ENCODE data around the gene NOL12.
A peak's percentile ranks its signal among the peaks of the same experiment; 100 is the strongest.

NOL12 gene

DNA sequence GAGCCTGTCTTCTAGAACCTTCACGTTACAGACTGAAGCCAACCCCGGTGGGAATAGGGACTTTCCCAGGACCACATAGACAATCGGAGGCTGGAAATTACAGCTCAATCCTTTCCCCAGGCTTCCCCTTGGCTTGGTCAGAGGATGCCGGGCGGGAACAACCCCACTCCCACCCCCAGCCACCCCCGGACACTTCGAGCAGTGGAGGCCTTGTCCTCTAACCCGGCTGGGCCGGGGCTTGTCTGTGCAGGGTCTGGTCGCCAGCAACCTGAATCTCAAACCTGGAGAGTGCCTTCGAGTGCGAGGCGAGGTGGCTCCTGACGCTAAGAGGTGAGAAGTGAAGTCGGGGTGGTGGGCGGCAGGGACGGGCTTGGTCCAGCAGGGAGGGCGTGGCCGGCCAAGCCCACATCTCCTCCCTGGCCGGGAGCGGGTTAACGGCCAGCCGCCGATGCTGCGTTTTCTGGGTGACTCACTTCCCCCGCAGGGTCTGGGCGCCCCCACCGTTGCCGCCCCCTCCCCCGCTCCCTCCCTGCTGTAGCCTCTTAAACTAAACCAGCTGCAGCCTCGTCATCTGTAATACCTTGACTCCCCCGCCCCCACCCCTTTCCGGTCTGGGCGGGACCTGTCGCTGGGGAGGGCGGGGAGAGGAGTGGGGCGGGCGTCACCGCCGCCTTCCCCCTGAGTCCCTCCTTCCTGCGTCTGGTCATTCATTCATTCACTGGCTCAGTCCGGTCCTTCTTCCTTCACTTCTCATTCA lies 9.2 kb upstream of the NOL12 start (continued):
- TF ChIP-seq ZNF239 (tag by site-specific recombination; IDR thresholded peaks at IDR 0.05), result no peak
- TF ChIP-seq, protein P1, sequence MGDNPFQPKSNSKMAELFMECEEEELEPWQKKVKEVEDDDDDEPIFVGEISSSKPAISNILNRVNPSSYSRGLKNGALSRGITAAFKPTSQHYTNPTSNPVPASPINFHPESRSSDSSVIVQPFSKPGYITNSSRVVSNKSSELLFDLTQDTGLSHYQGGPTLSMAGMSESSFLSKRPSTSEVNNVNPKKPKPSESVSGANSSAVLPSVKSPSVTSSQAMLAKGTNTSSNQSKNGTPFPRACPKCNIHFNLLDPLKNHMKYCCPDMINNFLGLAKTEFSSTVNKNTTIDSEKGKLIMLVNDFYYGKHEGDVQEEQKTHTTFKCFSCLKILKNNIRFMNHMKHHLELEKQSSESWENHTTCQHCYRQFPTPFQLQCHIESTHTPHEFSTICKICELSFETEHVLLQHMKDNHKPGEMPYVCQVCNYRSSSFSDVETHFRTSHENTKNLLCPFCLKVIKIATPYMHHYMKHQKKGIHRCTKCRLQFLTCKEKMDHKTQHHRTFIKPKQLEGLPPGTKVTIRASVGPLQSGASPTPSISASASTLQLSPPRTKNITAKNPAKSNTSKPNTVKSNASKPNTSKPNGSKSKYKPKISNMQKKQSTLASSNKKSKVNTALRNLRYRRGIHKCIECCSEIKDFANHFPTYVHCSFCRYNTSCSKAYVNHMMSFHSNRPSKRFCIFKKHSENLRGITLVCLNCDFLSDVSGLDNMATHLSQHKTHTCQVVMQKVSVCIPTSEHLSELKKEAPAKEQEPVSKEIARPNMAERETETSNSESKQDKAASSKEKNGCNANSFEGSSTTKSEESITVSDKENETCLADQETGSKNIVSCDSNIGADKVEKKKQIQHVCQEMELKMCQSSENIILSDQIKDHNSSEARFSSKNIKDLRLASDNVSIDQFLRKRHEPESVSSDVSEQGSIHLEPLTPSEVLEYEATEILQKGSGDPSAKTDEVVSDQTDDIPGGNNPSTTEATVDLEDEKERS (tag by site-specific recombination; IDR thresholded peaks at IDR 0.05), result no peak
- no peak for TF ChIP-seq ZNF404 (tag by site-specific recombination; IDR thresholded peaks at IDR 0.05)
- TF ChIP-seq BCL11B (tag by site-specific recombination; IDR thresholded peaks at IDR 0.05; ENCODE audit: low read depth), result no peak; the same call in none of the 2 replicates
- TF ChIP-seq, protein P2, sequence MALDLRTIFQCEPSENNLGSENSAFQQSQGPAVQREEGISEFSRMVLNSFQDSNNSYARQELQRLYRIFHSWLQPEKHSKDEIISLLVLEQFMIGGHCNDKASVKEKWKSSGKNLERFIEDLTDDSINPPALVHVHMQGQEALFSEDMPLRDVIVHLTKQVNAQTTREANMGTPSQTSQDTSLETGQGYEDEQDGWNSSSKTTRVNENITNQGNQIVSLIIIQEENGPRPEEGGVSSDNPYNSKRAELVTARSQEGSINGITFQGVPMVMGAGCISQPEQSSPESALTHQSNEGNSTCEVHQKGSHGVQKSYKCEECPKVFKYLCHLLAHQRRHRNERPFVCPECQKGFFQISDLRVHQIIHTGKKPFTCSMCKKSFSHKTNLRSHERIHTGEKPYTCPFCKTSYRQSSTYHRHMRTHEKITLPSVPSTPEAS (tag by site-specific recombination; IDR thresholded peaks at IDR 0.05), result no peak
- TF ChIP-seq ZBTB8A (tag by site-specific recombination; IDR thresholded peaks at IDR 0.05), result peak; percentile 33; the same call in 1 of the 2 replicates
- TF ChIP-seq, protein P3, sequence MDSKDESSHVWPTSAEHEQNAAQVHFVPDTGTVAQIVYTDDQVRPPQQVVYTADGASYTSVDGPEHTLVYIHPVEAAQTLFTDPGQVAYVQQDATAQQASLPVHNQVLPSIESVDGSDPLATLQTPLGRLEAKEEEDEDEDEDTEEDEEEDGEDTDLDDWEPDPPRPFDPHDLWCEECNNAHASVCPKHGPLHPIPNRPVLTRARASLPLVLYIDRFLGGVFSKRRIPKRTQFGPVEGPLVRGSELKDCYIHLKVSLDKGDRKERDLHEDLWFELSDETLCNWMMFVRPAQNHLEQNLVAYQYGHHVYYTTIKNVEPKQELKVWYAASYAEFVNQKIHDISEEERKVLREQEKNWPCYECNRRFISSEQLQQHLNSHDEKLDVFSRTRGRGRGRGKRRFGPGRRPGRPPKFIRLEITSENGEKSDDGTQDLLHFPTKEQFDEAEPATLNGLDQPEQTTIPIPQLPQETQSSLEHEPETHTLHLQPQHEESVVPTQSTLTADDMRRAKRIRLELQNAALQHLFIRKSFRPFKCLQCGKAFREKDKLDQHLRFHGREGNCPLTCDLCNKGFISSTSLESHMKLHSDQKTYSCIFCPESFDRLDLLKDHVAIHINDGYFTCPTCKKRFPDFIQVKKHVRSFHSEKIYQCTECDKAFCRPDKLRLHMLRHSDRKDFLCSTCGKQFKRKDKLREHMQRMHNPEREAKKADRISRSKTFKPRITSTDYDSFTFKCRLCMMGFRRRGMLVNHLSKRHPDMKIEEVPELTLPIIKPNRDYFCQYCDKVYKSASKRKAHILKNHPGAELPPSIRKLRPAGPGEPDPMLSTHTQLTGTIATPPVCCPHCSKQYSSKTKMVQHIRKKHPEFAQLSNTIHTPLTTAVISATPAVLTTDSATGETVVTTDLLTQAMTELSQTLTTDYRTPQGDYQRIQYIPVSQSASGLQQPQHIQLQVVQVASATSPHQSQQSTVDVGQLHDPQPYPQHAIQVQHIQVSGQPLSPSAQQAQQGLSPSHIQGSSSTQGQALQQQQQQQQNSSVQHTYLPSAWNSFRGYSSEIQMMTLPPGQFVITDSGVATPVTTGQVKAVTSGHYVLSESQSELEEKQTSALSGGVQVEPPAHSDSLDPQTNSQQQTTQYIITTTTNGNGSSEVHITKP (tag by site-specific recombination; IDR thresholded peaks at IDR 0.05), result peak; percentile 95
- TF ChIP-seq ZNF600 (tag by site-specific recombination; IDR thresholded peaks at IDR 0.05), result no peak
- TF ChIP-seq, protein P4, sequence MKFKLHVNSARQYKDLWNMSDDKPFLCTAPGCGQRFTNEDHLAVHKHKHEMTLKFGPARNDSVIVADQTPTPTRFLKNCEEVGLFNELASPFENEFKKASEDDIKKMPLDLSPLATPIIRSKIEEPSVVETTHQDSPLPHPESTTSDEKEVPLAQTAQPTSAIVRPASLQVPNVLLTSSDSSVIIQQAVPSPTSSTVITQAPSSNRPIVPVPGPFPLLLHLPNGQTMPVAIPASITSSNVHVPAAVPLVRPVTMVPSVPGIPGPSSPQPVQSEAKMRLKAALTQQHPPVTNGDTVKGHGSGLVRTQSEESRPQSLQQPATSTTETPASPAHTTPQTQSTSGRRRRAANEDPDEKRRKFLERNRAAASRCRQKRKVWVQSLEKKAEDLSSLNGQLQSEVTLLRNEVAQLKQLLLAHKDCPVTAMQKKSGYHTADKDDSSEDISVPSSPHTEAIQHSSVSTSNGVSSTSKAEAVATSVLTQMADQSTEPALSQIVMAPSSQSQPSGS (tag by site-specific recombination; IDR thresholded peaks at IDR 0.05; ENCODE audit: low read depth), result no peak
- TF ChIP-seq ZNF660 (tag by site-specific recombination; IDR thresholded peaks at IDR 0.05), result no peak
- TF ChIP-seq, protein P5, sequence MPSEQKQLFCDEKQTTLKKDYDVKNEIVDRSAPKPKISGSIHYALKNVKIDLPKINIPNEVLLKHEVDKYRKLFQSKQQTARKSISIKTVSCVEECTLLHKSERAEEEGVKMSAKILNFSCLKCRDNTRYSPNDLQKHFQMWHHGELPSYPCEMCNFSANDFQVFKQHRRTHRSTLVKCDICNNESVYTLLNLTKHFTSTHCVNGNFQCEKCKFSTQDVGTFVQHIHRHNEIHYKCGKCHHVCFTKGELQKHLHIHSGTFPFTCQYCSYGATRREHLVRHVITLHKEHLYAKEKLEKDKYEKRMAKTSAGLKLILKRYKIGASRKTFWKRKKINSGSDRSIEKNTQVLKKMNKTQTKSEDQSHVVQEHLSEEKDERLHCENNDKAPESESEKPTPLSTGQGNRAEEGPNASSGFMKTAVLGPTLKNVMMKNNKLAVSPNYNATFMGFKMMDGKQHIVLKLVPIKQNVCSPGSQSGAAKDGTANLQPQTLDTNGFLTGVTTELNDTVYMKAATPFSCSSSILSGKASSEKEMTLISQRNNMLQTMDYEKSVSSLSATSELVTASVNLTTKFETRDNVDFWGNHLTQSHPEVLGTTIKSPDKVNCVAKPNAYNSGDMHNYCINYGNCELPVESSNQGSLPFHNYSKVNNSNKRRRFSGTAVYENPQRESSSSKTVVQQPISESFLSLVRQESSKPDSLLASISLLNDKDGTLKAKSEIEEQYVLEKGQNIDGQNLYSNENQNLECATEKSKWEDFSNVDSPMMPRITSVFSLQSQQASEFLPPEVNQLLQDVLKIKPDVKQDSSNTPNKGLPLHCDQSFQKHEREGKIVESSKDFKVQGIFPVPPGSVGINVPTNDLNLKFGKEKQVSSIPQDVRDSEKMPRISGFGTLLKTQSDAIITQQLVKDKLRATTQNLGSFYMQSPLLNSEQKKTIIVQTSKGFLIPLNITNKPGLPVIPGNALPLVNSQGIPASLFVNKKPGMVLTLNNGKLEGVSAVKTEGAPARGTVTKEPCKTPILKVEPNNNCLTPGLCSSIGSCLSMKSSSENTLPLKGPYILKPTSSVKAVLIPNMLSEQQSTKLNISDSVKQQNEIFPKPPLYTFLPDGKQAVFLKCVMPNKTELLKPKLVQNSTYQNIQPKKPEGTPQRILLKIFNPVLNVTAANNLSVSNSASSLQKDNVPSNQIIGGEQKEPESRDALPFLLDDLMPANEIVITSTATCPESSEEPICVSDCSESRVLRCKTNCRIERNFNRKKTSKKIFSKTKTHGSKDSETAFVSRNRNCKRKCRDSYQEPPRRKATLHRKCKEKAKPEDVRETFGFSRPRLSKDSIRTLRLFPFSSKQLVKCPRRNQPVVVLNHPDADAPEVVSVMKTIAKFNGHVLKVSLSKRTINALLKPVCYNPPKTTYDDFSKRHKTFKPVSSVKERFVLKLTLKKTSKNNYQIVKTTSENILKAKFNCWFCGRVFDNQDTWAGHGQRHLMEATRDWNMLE (tag by site-specific recombination; conservative IDR thresholded peaks at IDR 0.05; ENCODE audit: low read depth), result no peak
- TF ChIP-seq ZNF529 (tag by site-specific recombination; IDR thresholded peaks at IDR 0.05; ENCODE audit: insufficient replicate concordance), result no peak
- TF ChIP-seq, protein P6, sequence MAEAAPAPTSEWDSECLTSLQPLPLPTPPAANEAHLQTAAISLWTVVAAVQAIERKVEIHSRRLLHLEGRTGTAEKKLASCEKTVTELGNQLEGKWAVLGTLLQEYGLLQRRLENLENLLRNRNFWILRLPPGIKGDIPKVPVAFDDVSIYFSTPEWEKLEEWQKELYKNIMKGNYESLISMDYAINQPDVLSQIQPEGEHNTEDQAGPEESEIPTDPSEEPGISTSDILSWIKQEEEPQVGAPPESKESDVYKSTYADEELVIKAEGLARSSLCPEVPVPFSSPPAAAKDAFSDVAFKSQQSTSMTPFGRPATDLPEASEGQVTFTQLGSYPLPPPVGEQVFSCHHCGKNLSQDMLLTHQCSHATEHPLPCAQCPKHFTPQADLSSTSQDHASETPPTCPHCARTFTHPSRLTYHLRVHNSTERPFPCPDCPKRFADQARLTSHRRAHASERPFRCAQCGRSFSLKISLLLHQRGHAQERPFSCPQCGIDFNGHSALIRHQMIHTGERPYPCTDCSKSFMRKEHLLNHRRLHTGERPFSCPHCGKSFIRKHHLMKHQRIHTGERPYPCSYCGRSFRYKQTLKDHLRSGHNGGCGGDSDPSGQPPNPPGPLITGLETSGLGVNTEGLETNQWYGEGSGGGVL (tag by site-specific recombination; IDR thresholded peaks at IDR 0.05), result peak; percentile 99
- peak; percentile 88 for TF ChIP-seq KLF8 (tag by site-specific recombination; IDR thresholded peaks at IDR 0.05)
- TF ChIP-seq, protein P7, sequence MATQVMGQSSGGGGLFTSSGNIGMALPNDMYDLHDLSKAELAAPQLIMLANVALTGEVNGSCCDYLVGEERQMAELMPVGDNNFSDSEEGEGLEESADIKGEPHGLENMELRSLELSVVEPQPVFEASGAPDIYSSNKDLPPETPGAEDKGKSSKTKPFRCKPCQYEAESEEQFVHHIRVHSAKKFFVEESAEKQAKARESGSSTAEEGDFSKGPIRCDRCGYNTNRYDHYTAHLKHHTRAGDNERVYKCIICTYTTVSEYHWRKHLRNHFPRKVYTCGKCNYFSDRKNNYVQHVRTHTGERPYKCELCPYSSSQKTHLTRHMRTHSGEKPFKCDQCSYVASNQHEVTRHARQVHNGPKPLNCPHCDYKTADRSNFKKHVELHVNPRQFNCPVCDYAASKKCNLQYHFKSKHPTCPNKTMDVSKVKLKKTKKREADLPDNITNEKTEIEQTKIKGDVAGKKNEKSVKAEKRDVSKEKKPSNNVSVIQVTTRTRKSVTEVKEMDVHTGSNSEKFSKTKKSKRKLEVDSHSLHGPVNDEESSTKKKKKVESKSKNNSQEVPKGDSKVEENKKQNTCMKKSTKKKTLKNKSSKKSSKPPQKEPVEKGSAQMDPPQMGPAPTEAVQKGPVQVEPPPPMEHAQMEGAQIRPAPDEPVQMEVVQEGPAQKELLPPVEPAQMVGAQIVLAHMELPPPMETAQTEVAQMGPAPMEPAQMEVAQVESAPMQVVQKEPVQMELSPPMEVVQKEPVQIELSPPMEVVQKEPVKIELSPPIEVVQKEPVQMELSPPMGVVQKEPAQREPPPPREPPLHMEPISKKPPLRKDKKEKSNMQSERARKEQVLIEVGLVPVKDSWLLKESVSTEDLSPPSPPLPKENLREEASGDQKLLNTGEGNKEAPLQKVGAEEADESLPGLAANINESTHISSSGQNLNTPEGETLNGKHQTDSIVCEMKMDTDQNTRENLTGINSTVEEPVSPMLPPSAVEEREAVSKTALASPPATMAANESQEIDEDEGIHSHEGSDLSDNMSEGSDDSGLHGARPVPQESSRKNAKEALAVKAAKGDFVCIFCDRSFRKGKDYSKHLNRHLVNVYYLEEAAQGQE (tag by site-specific recombination; IDR thresholded peaks at IDR 0.05), result no peak
